ENCODE measurements around the gene SNX8.
A peak's percentile ranks its signal among the peaks of the same experiment; 100 is the strongest.

Gene SNX8

DNA sequence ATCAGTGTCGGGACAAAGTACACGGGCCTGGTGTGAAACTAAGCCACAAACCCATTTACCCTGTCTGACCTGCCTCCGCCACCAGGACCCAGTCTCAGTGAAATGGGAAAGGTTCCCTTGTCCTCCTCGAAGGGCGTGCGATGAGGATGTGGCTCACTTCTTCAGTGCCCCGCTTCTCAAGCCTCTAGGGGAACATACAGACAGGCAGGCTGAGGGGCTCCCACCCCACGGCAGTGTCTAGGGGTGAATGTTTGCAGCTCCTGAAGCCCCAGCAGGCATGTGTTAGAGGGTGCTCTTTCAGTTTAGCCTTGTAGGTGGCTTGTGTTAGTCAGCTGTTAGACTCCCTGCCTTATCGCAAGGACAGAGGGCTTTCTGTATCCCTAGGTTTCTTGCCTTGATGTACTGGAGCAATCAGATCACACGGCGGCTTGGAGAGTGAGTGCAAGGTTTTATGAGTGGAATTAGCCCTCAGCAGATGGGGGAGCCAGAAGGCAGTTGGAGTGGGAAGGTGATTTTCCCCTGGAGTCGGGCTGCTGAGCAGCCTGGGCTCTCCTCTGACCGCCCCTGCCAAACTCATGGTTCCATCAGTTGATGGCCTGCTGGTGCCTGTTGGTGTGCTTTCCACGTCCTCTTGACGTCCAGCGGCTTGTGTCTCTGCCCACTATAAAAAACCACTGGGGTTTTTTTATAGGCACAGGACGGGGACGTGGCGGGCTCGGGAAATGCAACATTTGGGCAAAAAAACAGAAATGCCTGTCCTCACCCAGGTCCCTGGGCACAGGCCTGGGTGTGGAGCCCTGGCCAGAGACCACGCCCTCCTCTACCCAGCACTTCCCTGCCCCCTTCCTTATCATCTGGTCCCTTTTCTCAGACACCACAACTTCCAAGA, 71.5 kb downstream of the SNX8 start:
- DNase-seq (ENCODE audit: low read depth), result no peak

DNA sequence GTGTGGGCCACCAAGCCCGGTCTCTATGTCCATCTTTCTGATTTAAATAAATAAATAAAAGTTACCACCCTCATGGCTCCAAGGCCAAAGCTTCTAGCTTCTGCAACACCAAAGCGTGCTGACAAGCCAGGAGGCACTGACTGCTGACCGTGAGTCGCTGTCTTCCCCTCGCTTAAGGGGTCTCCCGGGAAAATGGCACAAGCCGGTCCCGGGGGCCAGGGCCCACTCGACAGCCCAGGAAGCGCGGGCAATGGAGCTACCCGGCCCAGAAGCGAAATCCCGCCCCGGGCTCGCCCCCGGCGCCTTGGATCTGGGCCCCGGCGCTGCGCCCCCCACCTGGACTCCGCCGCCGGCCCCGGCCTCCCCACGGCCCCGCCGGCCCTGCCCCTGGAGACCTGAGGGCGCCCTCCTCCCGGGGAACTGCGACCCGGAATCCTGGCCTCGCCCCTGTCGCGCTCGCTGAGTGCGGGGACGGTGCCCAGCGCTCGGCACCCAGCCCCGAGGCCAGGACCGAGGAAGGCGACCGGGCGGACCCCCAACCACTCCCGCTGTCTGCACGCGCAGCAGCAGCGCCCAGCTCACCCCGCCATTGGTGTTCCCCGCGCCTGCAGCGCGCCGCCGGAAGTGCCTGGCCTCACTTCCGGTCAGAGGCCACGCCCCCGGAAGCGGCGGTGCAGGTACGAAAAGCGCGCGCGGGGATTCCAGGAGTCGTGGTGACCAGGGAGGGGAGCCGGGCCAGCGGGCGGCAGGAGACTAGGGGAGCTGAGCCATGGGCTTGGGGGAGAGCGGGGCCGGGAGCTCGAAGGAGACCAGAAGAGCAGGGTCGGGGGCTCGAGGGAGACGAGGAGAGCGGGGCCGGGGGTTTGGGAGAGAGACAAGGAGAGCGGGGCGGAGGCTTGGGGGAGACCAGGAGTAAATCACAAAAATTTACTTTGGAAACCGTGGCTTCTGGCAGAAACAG, 72.4 kb downstream of the SNX8 start, which contains the start of the genes MRM2 and NUDT1:
Gene MRM2 (minus strand): TSS at position 626 of the 961 bp plus-strand sequence. CDS start 36 bp downstream, at position 590.
Gene NUDT1 (plus strand): TSS at position 647 of the 961 bp plus-strand sequence. CDS start 2,349 bp downstream, outside the sequence.
- DNase-seq (ENCODE audit: low read depth), result peak; percentile 65

DNA sequence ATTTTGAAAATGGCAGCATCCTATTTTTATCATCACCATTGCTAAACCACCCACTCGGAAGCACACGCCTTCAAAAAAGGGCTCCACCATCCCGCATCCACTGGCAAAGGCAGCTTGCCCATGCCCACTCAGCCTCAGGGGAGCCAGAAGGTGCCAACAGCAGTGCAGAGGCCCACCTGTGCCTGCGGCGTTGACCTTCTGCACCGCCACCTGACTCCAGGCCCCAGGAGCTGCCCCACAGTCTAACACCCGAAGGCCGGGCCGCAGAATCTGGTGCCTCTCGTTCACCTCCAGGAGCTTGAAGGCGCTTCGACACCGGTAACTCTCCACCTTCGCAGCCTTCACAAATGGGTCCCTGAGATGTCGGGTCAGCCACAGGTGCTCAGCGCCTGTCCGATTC, 75.0 kb downstream of the SNX8 start:
- DNase-seq (ENCODE audit: low read depth), result no peak

DNA sequence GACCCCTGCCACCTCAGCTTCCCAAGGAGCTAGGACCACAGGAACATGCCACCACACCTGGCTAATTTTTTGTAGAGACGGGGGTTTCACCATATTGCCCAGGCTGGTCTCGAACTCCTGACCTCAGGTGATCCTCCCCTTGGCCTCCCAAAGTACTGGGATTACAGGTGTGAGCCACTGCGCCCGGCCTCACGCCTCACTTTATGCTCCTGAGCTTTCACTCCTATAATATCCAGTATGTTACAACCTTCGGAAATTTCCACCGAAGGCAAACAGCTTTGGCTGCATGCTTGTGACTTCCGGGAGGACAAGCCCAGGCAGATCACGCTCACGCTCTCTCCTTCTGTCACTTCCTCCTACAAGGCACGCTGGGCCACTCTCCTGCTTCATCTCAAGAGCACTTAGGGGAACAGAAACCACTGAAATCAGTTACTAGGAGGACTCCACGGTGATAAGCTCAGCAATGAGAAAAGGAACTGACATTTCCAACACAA, 77.1 kb downstream of the SNX8 start:
- no peak for DNase-seq (ENCODE audit: low read depth)

DNA sequence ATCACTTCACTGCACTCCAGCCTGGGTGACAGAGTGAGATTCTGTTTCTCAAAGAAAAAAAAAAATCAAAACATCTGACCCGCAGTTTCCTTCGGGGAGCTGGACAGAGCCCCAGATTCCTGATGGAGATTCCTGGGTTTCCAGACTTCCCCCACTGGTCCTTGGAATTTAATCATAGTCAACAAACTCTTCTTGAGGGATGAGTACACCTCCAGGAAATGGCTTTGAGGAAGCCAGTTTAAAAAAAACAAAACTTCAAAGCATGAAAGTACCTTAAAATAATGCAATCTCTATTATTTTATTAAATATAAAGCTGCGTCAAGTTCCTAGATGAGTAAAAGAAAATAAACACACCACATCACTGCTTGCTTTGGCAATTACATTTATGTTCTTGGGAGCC, 80.3 kb downstream of the SNX8 start:
- no peak for DNase-seq (ENCODE audit: low read depth)

DNA sequence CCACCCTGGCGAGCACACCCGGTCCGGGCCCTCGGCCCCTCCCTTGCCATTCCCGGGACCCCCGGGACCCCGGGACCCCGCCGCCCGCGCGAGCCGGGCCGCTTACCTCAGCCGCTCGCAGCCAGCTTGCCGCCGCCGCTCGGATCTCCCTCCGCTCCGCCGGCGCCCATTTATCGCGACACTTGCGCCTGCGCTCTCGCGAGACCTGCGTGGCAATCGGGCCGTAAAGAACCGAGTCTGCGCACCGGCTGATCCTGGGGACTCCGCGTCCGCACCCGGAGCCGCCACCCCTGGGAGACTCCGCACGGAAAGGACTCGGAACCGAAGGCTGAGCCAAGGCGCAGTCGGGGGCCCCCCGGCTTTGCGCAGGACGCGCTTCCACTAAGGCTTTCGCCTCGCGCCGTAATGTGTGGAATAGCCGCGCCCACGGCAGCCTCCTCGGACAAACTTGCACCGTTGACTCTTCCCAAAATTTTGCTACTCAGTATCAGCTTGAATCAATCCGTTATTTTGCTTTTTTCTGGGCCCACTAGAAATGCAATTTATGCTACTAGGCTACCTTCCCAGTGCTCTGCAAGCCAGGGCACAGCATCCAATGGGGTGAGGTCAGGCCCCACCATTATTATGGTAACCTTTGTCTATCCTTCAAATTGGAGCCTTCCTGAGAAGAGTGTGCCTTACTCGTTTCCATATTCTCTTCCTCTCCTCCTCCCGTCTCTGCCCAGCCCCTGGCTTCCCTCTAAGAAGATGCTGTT, 81.3 kb downstream of the SNX8 start, which contains the start of gene MAD1L1:
Gene MAD1L1 (minus strand): TSS at position 180 of the 755 bp plus-strand sequence. CDS start 2,812 bp downstream, outside the sequence.
- DNase-seq (ENCODE audit: low read depth), result peak; percentile 79

DNA sequence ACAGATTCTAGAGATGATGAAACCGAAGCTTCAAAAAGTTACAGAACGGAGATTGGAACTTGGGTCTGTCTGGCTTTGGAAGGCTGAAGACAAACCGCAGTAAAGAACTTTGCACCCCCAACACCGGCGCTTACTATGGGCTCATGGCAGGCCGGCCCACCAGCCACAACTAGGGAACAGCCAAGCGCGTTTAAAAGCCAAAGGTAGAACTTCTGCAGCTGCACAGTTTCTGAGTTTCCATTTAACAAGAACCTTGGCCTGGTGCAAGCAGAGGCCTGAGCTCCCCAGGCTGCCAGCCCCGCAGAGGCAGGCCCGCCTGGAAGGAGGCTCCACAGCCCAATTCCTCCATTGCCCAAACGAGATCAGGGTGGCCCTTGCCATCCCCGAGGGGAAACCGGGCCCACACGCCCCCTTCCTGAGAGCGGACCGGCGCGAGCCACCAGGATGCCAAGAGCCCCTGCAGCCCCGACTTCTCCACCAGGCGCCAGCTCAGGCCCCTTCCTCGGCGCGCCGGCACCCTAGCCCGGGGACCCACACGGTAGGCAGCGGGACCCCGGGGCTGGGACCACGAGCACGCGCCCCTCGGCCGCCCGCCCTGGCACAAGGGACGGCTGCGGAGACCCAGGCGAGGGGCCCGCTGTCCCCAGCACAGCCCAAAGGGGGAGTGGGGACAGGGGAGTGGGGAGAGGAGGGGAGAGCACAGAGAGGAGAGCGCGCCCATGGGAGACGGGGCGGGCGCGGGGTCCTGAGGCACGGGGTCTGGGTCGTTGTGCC, 82.1 kb downstream of the SNX8 start:
- no peak for DNase-seq (ENCODE audit: low read depth)

DNA sequence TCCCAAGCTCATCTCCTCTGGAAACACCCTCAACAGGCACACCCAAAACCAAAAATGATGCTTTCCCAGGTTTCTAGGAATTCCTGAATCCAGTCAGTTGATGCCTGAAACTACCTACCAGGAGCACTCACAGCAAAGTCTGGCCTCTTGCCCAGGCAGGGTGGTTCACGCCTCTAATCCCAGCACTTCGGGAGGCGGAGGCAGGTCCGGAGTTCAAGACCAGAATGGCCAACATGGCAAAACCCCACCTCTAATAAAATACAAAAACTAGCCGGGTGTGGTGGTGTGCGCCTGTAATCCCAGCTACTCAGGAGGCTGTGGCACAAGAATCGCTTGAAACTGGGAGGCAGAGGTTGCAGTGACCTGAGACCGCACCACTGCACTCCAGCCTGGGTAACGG, 83.4 kb downstream of the SNX8 start:
- DNase-seq (ENCODE audit: low read depth), result no peak

DNA sequence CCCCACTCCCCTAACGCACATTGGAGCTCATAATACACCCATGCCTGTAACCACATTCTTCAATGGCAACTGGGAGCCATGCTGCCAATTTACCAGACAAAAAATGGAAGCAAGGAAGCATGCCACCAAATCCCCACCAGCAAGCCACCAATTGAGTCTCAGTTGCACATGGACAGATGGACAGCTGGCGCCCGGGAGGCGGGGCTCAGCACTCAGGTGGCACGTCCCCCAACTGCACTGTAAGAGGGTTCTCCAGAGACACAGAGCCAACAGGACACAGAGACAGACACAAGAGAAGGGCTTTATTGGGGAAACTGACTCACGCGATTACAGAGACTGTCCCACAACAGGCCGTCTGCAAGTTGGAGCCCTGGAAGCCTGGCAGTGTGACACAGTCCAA, 84.0 kb downstream of the SNX8 start:
- no peak for DNase-seq (ENCODE audit: low read depth)

DNA sequence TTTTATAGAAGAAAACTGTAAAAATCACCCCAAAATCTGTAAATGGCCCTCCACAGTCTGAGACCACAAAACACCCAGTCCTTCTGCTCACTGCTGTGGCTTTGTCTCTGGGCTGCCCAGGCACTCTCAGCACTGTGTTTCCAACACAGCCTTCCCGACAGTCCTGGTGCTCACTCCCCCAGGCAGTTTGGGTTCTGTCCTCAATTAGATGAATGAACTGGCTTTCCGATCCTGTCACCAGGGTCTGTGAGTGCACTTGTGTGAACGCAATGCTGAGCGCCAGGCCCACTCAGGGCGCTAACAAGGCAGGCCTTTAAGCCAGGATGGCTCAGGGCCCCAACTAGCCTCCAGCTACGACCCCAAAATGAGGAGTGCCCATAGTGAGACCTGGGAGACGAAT, 84.8 kb downstream of the SNX8 start:
- no peak for DNase-seq (ENCODE audit: low read depth)

DNA sequence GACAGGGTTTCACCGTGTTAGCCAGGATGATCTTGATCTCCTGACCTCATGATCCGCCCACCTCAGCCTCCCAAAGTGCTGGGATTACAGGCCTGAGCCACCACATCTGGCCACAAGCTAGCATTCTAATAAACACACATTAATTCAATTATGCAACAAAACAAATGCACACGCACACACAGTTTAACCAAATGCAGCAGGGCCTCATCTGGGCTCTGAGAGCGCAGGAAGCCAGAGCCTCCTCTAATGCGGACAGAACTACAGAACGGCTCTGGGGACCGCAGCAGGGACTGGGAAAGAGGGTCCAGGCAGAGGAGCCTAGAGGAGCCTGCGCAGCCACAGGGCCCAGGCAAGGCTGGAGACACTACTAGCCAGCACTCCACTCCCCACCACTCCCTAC, 85.3 kb downstream of the SNX8 start:
- DNase-seq (ENCODE audit: low read depth), result no peak

DNA sequence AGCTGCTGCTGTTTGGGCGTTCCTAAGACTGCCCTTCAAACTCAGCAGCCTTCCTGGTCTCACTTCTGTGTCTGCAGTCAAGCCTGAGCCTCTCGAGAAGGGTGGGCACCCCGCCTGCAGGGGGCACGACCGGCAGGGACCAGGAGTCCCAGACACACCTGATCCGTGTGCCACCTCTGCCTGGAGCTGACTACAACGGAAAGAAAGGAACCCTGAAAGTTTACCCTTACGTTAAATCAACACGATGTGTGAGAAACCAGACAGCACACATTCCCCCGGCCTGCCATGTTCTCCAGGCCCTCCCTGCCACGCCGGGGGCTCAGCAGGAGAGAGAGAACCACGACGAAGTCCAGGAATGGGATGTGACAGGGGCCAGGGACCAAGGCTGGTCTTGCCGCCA, 86.5 kb downstream of the SNX8 start:
- no peak for DNase-seq (ENCODE audit: low read depth)

DNA sequence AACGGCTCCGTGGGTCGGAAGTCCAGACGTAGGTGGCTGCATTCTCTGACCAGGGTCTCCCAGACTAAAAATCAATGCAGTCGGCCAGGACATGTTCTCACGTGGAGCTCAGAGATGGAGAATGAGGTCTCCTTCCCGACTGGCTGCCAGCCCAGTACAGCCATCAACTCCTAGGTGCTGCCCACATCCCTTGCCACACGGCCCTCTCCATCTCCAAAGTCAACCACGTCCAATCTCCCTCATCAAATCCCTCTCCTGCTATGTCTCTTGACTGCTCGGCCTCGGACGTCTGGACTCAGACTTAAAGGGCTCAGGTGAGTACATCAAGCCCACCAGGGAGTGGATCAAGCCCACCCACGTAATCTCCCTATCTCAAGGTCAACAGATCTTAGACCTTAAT, 88.4 kb downstream of the SNX8 start:
- DNase-seq (ENCODE audit: low read depth), result no peak

DNA sequence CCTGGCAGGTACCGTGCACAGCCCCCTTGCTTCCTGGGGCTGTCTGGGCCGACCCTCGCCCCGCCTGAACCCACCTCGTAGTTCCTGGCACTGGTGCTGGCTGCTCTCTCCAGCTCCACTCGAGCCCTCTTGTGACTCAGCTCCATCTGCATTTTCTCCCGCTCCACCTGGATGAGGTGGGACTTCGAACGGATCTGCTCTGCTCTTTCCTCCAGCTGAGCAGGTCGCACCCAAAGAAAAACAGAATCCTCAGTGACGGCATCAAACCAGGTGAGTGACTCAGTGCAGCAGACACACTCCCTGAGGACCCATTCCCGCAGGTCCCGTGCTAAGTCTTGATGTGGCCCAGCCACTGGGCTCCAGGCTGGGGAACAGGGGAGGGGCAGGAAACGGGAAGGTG, 88.9 kb downstream of the SNX8 start:
- no peak for DNase-seq (ENCODE audit: low read depth)

DNA sequence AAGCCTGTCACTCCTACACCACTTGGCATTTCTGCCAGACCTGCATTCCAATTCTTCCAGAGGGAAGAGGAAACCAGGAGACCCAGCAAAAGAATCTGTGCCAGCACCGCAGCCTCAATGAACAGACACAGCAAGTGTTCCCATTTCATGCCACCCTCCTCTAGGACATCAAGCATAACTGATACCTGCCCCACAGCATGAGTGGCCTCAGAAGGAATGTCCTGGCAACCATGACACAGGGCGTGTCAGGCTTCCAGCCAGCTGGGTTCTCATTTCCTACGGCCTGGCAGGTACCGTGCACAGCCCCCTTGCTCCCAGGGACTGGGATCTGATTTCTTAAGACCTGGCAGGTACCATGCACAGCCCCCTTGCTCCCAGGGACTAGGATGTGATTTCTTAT, 89.3 kb downstream of the SNX8 start:
- no peak for DNase-seq (ENCODE audit: low read depth)

DNA sequence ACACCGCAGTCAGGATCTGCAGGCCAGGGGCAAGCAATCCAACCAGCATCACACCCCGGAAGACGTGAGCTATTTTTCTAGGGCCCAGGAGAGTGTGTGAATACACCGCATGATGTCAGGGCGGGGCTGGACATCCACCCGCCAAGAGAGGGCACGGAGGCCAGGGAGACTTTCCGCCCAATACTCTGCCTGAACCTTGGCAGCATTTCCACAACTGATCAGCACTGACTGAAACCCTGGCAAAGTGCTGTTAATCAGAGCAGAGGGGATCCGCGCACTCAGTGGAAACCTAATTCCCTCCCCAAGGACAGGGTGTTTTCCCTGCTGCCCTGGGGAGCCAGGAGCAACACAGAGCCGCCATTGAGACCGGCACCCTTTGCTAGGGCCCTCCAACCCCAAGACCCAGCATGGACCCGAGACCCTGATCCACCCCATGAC, 89.7 kb downstream of the SNX8 start:
- DNase-seq (ENCODE audit: low read depth), result no peak

DNA sequence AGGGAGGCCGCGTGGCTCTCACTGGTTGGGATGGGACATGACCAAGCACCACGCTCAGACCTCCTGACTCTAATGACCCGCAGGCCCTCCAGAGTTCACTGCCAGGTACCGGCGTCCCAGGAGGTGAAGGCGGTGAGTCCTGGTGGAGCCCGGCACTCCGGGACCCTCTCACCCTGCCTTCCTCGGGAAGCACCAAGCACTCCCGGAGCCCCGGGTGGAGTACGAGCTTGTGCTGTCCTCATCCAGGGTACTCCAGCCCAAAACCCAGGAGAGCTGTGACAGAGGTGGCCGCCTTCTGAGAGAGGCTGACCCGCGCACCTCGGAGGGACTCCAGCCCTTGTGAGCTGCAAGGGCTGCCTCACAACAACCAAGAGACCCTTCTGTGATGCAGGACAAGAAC, 90.9 kb downstream of the SNX8 start:
- no peak for DNase-seq (ENCODE audit: low read depth)

DNA sequence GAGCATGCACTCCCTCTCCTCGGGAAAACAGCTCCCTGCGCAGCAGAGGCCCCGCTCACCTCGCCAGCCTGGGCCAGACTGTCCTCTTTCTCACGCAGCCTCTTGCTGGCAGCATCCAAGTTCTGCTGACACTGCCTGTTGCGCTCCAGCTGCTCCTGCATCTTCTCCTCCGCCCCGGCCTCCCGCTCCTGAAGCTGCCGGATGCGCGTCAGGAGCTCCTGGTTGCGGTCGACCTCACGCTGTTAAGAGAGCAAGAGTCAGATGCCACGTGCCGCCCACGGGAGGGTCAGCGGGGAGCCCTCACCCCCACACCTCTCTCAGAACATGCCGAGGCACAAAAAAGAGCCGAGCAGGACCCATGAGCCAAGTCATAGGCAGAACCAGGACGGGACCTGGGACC, 91.7 kb downstream of the SNX8 start:
- no peak for DNase-seq (ENCODE audit: low read depth)

DNA sequence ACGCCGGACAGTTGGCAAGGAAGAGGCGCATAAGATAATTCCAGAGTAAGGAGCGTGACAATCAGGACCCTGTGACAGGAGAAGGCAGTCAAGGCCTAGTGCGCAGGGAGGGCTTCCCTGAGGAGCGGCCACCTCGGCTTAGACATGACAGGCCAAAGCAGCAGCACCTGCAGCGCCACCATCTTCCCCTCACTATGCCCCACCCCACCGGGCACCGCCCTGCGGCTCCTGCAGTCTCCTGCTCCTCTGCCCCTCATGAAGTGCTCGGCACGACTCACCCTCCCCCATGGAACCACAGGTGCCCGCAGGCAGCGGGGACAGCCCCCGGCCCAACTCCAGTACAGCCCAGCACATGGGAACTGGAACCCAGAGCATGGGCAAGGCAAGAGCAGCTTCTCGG, 93.3 kb downstream of the SNX8 start:
- no peak for DNase-seq (ENCODE audit: low read depth)

DNA sequence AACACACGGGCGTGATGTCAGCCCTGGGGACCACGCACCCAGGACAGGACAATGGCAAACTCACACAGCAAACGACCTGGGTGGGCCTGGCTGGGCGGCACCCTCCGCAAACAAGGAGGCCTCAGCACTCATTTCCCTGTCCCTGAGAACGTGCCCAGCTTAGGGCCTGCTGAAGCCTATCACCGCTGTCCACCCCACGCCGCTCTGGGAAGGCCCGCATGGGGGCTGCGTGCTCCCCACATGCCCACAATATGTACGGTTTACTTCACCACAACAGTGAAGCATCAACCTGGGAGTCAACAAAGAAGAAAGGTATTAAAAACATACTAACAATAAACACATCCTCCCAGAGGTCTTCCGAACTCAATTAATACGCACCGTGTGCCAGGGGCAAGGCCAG, 93.7 kb downstream of the SNX8 start:
- no peak for DNase-seq (ENCODE audit: low read depth)

DNA sequence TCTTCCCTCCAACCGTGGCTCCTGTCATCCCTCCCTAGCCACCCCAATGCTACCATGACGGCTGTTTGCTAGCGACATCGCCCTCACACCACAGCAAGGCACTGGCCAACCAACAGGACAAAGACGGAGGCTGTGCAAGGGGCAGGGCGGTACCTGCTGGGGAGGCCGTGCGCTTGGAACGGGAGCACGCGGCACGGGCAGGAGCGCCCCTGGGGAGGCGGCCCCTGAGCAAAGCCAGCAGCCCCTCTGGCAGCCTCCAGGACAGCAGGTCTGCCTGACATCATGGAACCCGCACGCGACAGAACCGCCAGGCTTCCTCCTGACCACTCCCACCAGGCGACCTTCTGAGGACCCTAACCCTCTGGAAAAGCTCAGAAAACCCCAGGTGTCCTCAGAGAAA, 94.2 kb downstream of the SNX8 start:
- DNase-seq (ENCODE audit: low read depth), result no peak
